ENCODE data around the gene BCL7C.
"Not testable (repeated sequence)": the region's sequence is repeated elsewhere in the genome, so short reads cannot be mapped to it uniquely, and the experiment has no call there.

Gene BCL7C

GRCh38 chr16:30893744-30894539, at the start of gene BCL7C:
Gene BCL7C, minus strand, starts transcription at chr16:30894077. Its CDS starts 133 bp downstream, at chr16:30893944.
- peak; percentile 49 to 58 for DNase-seq (ENCODE audit: low read depth in 2 of 2)

DNA sequence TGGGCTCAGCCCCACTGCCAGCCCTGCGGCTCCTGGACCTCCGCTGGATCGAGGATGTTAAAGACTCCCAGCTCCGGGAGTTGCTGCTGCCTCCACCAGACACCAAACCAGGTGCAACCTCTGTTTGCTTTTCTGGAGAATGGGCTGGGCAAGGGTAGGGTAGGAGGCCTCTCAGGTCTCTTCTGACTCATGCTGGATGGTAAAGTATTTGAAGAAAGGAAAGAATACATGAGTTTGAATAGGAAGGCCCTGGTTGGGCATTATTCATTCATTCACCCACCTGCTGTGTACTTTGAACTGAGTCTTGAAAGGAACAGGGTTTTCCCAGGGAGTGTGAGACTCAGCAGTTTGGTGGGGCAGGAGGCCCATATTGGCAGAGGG, 48.5 kb upstream of the BCL7C start:
- no peak for DNase-seq (ENCODE audit: low read depth in 2 of 2)

- DNase-seq (ENCODE audit: low read depth in 2 of 2) = peak; percentile 32 to 37
These were observed 47.9 kb upstream of the BCL7C start for GRCh38 chr16:30941600-30942425.

DNA sequence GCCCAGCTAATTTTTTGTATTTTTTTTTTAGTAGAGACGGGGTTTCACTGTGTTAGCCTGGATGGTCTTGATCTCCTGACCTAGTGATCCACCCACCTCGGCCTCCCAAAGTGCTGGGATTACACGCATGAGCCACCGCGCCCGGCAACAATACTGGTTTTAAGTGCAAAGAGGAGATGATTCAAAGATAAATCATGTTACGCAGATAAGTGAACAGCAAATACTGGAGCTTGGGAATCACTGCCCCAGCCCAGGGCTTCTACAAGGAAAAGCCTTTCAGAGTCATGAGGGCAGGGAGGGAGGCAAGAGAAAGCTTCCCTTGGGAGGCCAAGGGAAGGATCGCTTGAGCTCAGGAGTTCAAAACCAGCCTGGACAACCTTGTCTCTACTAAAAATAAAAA, 45.7 kb upstream of the BCL7C start:
- DNase-seq (ENCODE audit: low read depth in 2 of 2) = not testable (repeated sequence)

DNA sequence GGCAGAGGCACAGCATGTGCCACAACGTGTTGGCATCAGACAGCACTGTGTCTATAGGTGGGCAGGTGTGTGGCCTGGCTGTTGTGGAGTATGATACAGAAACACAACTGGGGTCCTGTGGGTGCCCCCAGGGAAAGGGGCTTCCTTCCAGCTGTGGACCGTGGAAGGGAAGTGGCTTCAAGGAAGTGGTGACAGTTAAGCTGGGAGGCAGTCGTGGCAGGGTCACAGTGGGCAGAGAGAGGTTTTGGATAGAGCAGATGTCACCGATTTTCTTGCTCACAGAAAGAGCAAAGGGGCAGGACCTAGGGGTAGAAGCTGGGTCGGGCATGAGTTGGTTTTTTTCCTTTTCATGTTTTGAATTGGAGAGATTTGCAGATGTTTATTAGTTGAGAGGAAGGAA, 43.8 kb upstream of the BCL7C start:
- no peak for DNase-seq (ENCODE audit: low read depth in 2 of 2)

DNA sequence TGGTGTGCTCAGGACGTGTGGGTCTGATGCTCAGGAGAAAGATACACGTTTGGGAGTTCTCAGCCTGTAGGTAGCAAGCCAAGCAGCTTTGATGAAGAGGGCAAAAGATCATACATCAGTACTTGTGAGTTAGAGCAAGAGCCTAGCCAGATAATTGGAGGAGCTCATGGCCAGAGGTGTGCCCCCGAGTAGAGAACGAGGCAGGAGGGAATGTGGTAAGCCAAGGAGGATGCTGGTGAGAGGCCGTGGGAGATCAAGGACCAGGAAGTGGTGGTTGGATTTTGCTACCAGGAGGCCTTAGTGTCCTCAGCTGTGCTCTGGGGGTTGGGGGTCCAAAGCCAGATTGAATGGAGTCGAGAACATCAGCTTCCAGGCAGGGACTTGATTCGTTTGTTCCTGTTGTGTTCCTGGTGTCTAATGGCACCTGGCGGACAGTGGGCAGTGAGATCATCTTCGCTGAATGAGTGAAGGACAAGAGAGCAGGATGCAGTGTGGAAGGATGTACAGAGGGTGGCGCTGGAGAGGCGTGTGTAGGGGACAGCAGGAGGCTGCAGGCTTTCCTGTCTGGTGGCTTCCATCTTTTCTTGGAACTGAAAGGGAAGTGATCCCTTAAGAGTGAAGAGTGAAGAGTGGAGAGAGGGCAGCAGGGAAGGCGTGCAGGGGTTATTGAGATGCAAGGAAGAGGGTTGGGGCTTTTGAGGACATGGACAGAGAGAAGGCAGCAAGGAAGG, 41.1 kb upstream of the BCL7C start:
- DNase-seq (ENCODE audit: low read depth in 2 of 2) = no peak

GRCh38 chr16:30931068-30931650, 37.3 kb upstream of the BCL7C start:
- DNase-seq (ENCODE audit: low read depth in 2 of 2) = no peak

- no peak for DNase-seq (ENCODE audit: low read depth in 2 of 2)
These were observed 36.3 kb upstream of the BCL7C start for GRCh38 chr16:30930160-30930571.

GRCh38 chr16:30929167-30929566, 35.3 kb upstream of the BCL7C start:
- no peak for DNase-seq (ENCODE audit: low read depth in 2 of 2)

DNA sequence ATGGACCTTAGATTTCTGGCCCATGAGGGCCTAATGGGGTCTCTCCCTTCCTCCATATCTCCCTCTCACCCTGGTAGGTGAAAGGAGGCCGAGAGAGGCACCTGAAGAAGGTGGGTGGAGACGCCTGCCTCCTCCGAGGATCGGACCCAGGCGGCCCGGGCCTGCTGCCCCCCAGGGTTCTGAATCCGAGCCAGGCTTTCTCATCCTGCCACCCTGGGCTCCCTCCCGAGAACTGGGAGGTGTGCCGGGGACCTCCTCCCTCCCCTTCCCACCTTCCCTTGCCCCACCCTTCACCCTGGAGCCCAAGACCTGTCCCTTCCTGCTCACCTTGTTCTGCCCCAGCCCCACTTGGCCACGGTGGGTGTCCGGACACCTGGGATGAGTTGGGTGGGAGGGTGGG, 34.5 kb upstream of the BCL7C start:
- no peak for DNase-seq (ENCODE audit: low read depth in 2 of 2)

- no peak for DNase-seq (ENCODE audit: low read depth in 2 of 2)
These were observed 34.0 kb upstream of the BCL7C start for GRCh38 chr16:30927789-30928378.

- DNase-seq (ENCODE audit: low read depth in 2 of 2) = no peak
These were observed 33.3 kb upstream of the BCL7C start for GRCh38 chr16:30926937-30927788.

- no peak for DNase-seq (ENCODE audit: low read depth in 2 of 2)
These were observed 32.3 kb upstream of the BCL7C start for GRCh38 chr16:30925995-30926811.

- DNase-seq (ENCODE audit: low read depth in 2 of 2) = no peak
These were observed 31.7 kb upstream of the BCL7C start for GRCh38 chr16:30925632-30925987.

DNA sequence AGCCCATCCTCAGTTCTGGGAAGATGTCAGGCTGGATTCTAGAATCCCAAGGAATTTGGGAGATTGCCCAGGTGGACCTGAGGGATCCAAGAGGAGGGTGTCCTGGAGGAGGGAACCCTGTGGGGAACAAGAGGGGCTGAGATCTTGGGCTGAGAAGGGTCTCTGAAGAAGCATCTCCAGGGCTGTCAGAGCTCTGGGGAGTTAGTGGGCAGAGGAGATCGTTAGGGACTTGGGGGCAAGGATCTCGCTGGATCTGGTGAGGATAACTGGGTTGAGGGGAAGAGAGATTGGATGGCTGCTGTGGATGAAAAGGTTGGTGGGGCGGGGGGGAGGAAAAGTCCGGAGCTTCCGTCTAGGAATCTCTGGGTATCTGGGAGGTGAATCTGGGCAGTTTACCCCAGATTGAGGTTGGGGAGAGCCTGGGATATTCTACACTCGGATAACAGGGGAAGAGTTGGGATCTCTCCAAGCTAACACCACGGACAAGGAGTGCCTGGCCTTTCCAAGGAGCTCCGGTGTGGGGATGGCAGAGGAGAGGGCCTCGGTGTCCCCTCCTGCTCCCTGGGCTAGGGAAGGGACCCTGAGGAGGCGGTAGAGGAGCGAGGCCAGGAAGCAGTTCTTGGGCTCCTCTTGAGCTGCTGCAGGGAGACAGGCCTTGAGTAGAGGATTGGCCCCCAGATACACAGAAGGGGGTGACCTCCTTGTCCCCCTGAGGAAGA, 31.2 kb upstream of the BCL7C start:
- DNase-seq (ENCODE audit: low read depth in 2 of 2) = no peak

DNA sequence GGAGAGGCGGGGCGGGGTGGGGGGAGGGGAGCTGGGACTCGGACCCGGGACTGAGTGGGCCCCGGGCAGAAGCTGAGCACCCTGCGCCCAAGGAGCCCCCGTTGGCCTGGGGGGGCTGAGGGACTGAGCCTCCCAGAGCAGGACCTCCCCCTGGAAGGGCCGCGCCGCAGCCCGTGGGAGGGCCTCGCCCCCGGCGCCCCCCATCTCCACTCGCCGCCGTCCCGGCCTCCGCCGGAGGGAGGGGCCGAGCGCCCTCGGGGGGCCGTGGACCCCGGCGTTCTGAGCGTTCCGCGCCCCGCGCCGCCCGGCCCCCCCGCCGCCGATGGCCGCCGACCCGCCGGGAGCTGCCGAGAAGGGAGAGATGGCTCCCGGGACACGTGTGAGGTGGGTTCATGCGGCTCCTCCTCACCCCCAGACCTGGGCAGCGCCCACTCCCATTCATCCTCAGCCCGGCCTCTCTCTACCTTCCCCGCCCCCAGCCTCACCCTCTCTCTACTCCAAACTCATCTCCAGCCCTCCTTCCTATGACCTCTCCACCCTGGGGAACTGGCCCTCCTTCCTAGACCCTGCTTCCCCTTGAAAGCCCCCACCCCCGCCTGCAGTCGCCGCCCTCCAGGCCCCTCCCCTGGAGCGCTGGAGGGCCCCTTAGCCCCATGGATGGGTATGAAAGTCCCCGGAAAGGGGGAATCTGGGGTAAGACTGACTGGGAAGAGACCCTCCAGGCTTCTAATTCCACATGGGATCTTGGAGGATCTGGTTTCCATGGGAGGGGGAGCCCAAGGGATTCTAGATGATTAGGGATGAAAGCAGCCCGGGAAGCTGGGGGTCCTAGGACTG, 30.4 kb upstream of the BCL7C start:
- no peak for DNase-seq (ENCODE audit: low read depth in 2 of 2)

DNA sequence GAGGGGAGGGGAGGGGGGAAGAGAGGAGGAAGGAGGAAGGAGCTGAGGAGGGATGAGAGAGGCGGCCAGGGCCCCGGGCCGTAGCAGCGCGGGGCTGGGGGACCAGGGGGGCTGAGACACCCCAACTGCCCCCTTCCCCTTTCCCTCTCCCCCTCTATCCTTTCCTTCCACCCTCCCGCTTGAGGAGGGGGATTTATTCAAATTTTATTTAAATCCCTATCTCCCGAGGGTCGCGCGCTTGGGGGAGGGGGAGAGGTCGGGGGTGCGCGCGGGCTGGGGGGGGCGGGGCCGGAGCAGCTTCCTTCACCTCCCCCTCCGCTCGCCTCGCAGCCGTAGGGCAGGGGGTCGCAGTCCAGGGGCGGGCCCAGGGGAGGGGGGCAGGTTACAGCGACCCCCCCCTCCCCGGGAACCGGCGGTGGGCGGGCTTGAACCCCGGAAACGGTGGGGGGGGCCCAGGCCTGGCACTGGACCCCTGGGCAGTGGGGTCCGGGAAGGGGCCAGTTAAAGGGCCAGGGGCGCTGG, 29.7 kb upstream of the BCL7C start, which contains the start of gene FBXL19:
Gene FBXL19 (plus strand): TSS at position 19 of the 522 bp plus-strand sequence. CDS start 2,183 bp downstream, outside the sequence.
- no peak for DNase-seq (ENCODE audit: low read depth in 2 of 2)
